Heart left ventricle (tissue), 13 donors: Measurements from ENCODE around the gene SEPTIN10.
A peak's percentile ranks its signal among the peaks of the same experiment; 100 is the strongest.

Experiments used
- CTCF ChIP-seq, 12 donors: fragments of 200-600 bp; sonication (generic) in 4 of 12; IDR thresholded peaks; one replicate each; pipeline versions ENCODE4 v1.5.0 to v1.8.0; 2018 to 2022; ENCODE audit warnings: antibody characterized with exemption in 12 of 12, mild to moderate bottlenecking in 5 of 12
- POLR2A ChIP-seq, 2 donors: fragments of 450-650 bp; IDR thresholded peaks; one replicate each; pipeline ENCODE4 v1.6.1; 2017; ENCODE audit warnings: antibody characterized with exemption in 2 of 2, mild to moderate bottlenecking in 2 of 2, moderate library complexity in 2 of 2
- donor health status: ischemic (EF 13 %, LVEDD 7.1; RV severe dilation, severe dysfunction).
- donor health status: DM: no; HTN: yes; CAD: no.
- donor health status: DM: no; HTN: no; CAD: no.
- donor health status: ischemic (EF 25% LVEDD 6.9; RV normal size, moderate dysfunction).
- donor health status: ischemic (EF 25% LVEDD 5.7; RV mildly dilated, moderate dysfunction).
- donor health status: ischemic (EF 35%, LVEDD 5.7; RV mildly dilated, moderate dysfunction).
- donor health status: nonischemic (EF 11% LVEDD 7.7; RV severe dilation, severe dysfunction).
- donor health status: DM: yes; HTN: yes; CAD: no.
- donor health status: PGD.
- donor health status: ischemic (EF 29% LVEDD 5.4; RV normal size, mild dysfunction).
- donor health status: nonischemic (EF 23%, LVEDD 6.1; RV moderate dilation, normal function).

GRCh38 chr2:109613922-109614714, at the start of gene SEPTIN10, which contains the start of gene SOWAHC:
- TF ChIP-seq CTCF (IDR thresholded peaks at IDR 0.05) (no peak), POLR2A (IDR thresholded peaks at IDR 0.05) (peak in 1 of 2 donors; percentile 95)
